Thymus (tissue), 11 donors: ENCODE data around the gene RPS3A. TPM values are rescaled to one million over a fixed set of nuclear protein-coding genes. Genes with fewer than 3 reads are reported as not detected.

ENCODE experiments used
- DNase-seq, 9 donors: peaks; one replicate each; pipeline ENCODE4 v3.0.0-alpha.2; 2013; ENCODE audit warnings: low spot score in 9 of 9, low read depth in 6 of 9, missing footprints in 1 of 9
- H3K27ac ChIP-seq, 2 donors: one replicate each; pipeline ENCODE4 v1.5.1; 2013; ENCODE audit warnings: control low read depth in 1 of 2, low read depth in 1 of 2, low read length in 1 of 2, mild to moderate bottlenecking in 1 of 2, moderate library complexity in 1 of 2
- H3K27me3 ChIP-seq, 2 donors: one replicate each; pipeline ENCODE4 v1.5.1; 2013; ENCODE audit warnings: low read length in 1 of 2; ENCODE audit not compliant: control insufficient read depth in 2 of 2, insufficient read depth in 1 of 2
- H3K36me3 ChIP-seq, 2 donors: one replicate each; pipeline ENCODE4 v1.5.1; 2013; ENCODE audit warnings: low read length in 1 of 2, mild to moderate bottlenecking in 1 of 2, moderate library complexity in 1 of 2; ENCODE audit not compliant: control insufficient read depth in 2 of 2, insufficient read depth in 2 of 2
- H3K4me1 ChIP-seq, 2 donors: one replicate each; pipeline ENCODE4 v1.5.1; 2013; ENCODE audit warnings: low read length in 2 of 2; ENCODE audit not compliant: control insufficient read depth in 2 of 2, insufficient read depth in 2 of 2
- H3K4me3 ChIP-seq, 2 donors: one replicate each; pipeline ENCODE4 v1.5.1; 2013; ENCODE audit warnings: low read length in 2 of 2, control low read depth in 1 of 2, mild to moderate bottlenecking in 1 of 2
- H3K9me3 ChIP-seq, 2 donors: one replicate each; pipeline ENCODE4 v1.5.1; 2013; ENCODE audit warnings: low read length in 1 of 2, mild to moderate bottlenecking in 1 of 2; ENCODE audit not compliant: control insufficient read depth in 2 of 2, insufficient read depth in 1 of 2
- WGBS: extraction: QIAGEN DNeasy Blood & Tissue Kit; methylation state at CpG from one replicate; pipeline ENCODE4 v1.1.7; 2013; 5-methylcytosine and 5-hydroxymethylcytosine counted together
- polyA plus RNA-seq: library from polyadenylated mRNA; stranded (reverse); fragments of 200-250 nt; gene quantifications from one replicate; pipeline ENCODE4 v1.2.3, GENCODE V29; 2013
- total RNA-seq: library from RNA; stranded (reverse); fragments of 120-200 nt; gene quantifications from one replicate; pipeline ENCODE4 v1.2.4, GENCODE V29; 2013
- donor health status: healthy.

RPS3A gene
- total and polyA plus RNA-seq, 2 donors, result 5,602 to 6,423 TPM

DNA sequence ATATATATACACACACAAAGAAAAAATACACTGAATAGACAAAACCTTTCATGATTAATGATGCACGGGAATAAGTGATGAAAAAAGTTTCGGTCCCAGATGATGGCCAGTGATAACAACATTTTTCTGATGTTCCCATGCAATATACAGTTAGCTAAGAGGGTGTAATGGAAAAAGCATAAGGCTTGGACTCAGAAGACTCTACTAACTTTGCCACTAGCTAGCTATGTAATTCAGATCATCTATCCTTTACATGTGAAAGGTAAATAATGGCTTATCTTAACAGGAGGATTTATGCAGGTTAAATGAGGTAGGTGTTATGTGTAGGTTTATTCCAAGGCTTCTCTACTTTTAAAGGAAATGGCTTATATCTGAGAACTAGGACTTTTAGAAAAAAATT is 4.3 kb downstream of the RPS3A start:
- peaks cover 3 to 8% of the 10 kb centered on the region in 2 donors for H3K4me1 ChIP-seq
- no peak overlapping the region for H3K4me3 ChIP-seq
- H3K36me3 ChIP-seq, result peaks cover 30 to 76% of the 10 kb centered on the region in 2 donors
- no peaks in the 10 kb centered on the region for H3K27me3 ChIP-seq
- H3K9me3 ChIP-seq, result no peaks in the 10 kb centered on the region
- H3K27ac ChIP-seq, result no peak overlapping the region
- no peak for DNase-seq
- 98% methylated on average over 2 of the region's 2 CpGs for WGBS

DNA sequence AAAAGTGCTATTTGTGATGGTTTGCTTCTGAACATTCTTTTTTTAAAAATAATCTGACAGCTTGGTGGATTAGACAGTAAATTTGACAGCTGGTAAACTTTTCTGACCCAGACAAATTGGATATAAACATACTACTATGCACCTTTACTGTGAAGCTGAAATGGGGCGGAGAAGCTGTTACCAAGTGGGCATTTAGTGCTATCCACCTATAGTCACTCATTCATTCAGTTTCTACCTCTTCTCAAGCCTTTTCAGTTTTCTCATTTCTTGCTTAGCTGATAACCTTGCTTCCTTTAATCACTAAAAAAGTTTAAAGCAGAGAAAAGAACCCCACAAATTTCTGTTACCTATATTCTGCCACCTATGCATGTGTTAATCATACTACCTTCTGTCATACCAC is 5.2 kb downstream of the RPS3A start:
- no peak overlapping the region for H3K4me3 ChIP-seq
- peaks cover 34 to 79% of the 10 kb centered on the region in 2 donors for H3K36me3 ChIP-seq
- H3K27me3 ChIP-seq, result no peaks in the 10 kb centered on the region
- H3K27ac ChIP-seq, result no peak overlapping the region
- DNase-seq, result no peak
- H3K4me1 ChIP-seq, result peaks cover 3 to 4% of the 10 kb centered on the region in 2 donors
- 98% methylated on average over 1 of the region's 1 CpG for WGBS
- H3K9me3 ChIP-seq, result no peaks in the 10 kb centered on the region

DNA sequence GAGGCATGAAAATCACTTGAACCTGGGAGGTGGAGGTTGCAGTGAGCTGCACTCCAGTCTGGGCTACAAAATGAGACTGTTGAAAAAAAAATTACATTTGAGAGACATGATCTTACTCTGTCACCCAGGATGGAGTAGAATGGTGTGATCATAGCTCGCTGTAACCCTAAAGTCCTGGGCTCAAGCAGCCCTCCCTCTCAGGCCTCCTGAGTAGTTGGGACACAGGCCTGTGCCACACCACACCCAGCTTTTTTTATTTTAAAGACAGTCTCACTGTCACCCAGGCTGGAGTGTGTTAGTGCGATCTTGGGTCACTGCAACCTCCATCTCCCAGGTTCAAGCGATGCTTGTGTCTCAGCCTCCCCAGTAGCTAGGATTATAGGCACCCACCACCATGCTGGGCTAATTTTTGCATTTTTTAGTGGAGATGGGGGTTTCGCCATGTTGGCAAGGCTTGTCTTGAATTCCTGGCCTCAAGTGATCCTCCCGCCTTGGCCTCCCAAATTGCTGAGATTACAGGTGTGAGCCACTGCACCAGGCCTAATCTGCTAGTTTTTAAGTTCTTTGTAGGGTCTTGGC is 6.1 kb downstream of the RPS3A start:
- DNase-seq, result no peak

DNA sequence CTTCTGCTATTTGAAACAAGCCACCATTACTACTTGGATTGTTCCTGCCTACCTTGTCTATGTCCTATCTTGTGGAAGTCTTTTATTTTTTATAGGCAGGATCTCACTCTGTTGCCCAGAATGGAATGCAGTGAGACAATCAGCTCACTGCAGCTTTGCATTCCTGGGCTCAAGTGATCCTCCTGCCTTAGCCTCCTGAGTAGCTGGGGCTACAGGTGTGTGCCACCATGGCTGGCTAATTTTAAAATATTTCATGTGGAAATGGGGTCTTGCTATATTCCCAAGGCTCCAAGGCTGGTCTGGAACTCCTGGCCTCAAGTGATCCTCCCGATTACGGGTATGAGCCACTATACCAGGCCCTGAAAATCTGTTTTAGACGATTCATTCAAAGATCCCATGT is 7.6 kb downstream of the RPS3A start:
- Histone ChIP-seq H3K27me3 (no peaks in the 10 kb centered on the region), H3K9me3 (no peaks in the 10 kb centered on the region), H3K4me3 (no peak overlapping the region), H3K4me1 (no peaks in the 10 kb centered on the region), H3K27ac (no peak overlapping the region), H3K36me3 (peaks cover 43 to 75% of the 10 kb centered on the region in 2 donors)
- DNase-seq, result no peak
- 99% methylated on average over 3 of the region's 3 CpGs for WGBS

More for the DNA sequence above, 6.1 kb downstream of the RPS3A start:
- Histone ChIP-seq H3K27ac (no peak overlapping the region), H3K4me3 (no peak overlapping the region), H3K9me3 (no peaks in the 10 kb centered on the region), H3K36me3 (peaks cover 39 to 83% of the 10 kb centered on the region in 2 donors), H3K27me3 (no peaks in the 10 kb centered on the region), H3K4me1 (peaks cover under 1 to 4% of the 10 kb centered on the region in 2 donors)
- WGBS, result 98% methylated on average over 5 of the region's 5 CpGs

DNA sequence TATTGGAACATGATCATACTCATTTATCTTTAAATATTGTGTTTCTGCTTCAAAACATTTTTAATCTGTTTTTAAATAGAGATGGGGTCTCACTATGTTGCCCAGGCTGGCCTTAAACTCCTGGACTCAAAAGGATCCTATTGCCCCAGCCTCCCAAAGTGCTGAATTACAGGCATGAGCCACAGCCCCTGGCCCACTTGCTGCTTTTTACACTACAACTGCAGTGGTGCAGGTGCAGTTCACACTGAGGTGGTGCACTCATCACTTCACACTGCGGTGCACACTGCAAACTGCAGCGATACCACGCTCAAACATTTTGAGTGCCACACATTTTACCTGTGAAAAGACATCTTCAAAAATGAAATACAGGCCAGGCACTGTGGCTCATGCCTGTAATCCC is 10.8 kb downstream of the RPS3A start:
- Histone ChIP-seq H3K27me3 (no peaks in the 10 kb centered on the region), H3K27ac (no peak overlapping the region), H3K4me3 (no peak overlapping the region), H3K4me1 (no peaks in the 10 kb centered on the region), H3K36me3 (peaks cover 38 to 59% of the 10 kb centered on the region in 2 donors), H3K9me3 (no peaks in the 10 kb centered on the region)
- DNase-seq, result no peak
- WGBS, result 99% methylated on average over 3 of the region's 3 CpGs

DNA sequence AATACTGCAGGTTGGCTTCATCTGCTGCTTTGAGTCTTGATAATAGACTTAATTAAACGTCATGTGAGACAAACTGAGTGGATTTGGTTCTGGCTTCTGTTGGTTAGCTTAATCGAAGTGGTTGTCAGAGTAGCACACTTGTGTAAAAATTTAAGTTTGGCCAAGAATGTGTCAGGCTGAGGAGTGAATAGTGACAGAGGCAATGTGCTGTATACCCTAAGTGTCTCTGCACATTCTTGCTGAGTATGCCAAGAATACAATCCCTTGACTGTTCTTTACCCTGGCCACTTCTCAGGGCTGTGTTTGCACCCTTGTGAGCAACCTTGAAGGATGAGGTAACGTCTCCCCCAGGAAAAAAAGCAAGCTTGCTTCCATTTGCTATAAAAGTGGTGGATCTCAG is 14.9 kb downstream of the RPS3A start:
- Histone ChIP-seq H3K4me3 (no peak overlapping the region), H3K36me3 (peaks cover 19 to 31% of the 10 kb centered on the region in 2 donors), H3K4me1 (no peaks in the 10 kb centered on the region), H3K27ac (no peak overlapping the region), H3K27me3 (no peaks in the 10 kb centered on the region), H3K9me3 (no peaks in the 10 kb centered on the region)
- DNase-seq, result no peak
- whole genome bisulfite sequencing, result 93% methylated on average over 3 of the region's 3 CpGs

DNA sequence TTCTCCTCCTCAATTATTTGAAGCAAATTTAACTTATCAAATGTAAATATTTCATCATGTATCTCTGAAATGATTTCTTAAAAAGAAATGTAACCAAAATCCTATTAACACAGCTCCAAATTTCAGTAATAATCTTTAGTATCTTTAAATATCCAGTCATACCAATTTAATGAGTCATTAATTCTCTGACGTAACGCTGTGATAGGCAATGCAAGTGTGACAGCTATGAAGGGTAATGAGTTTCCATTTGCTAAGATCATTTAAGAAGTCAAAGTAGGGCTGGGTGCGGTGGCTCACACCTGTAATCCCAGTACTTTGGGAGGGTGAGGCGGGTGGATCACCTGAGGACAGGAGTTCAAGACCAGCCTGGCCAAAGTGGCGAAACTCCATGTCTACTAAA is 15.6 kb downstream of the RPS3A start:
- Histone ChIP-seq H3K27me3 (no peaks in the 10 kb centered on the region), H3K9me3 (no peaks in the 10 kb centered on the region), H3K4me3 (no peak overlapping the region), H3K36me3 (peaks cover 17 to 26% of the 10 kb centered on the region in 2 donors), H3K27ac (no peak overlapping the region), H3K4me1 (no peaks in the 10 kb centered on the region)
- no peak for DNase-seq
- WGBS, result 99% methylated on average over 5 of the region's 5 CpGs

DNA sequence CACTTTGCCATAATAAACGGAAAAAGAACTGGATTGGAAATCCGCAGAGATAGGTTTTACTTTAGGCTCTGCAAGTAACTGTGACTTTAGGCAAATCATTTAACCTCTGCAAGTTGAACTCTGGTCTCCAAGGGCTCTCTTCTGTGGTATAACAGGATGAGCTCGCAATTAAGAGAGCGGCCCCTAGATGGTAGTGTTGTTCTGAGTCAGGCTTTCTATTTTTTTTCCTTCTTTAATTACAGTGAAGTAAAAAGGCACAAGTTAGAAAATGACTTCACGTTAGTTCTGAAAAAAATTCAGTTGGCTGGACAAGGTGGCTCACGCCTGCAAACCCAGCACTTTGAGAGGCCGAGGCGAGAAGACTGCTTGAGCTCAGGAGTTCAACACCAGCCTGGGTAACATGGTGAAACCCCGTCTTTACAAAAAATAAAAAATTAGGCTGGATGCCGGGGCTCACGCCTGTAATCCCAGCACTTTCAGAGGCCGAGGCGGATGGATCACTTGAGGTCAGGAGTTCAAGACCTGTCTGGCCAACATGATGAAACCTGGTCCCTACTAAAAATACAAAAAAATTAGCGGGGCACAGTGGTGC is 18.0 kb downstream of the RPS3A start:
- 47% methylated on average over 14 of the region's 14 CpGs for WGBS
- DNase-seq, result peak; percentile 24 to 79 (median 46)
- Histone ChIP-seq H3K9me3 (no peaks in the 10 kb centered on the region), H3K27me3 (no peaks in the 10 kb centered on the region), H3K27ac (no peak overlapping the region), H3K4me3 (no peak overlapping the region), H3K36me3 (peaks cover 3 to 11% of the 10 kb centered on the region in 2 donors), H3K4me1 (no peaks in the 10 kb centered on the region)

DNA sequence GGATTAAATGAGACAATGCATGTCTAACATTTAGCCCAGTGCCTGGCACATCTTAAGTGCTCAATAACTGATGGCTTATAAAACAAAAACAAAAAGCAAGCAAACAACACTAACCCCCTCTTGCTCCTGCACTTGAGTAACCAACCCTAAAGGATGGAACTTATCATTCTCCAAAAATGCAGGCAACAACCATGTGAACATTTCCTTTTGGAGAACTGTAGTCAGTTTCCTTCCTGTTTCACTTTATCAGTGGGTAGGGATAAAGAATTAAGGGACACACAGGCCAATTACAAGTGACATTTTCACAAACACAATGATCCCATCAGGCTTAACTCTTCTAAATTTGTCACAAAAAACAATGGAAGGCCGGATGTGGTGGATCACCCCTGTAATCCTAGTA is 30.4 kb downstream of the RPS3A start:
- 100% methylated on average over 1 of the region's 1 CpG for WGBS
- DNase-seq, result no peak
- Histone ChIP-seq H3K4me1 (no peaks in the 10 kb centered on the region), H3K27ac (no peak overlapping the region), H3K36me3 (no peaks in the 10 kb centered on the region), H3K27me3 (no peaks in the 10 kb centered on the region), H3K4me3 (no peak overlapping the region), H3K9me3 (no peaks in the 10 kb centered on the region)
